Measurements from ENCODE around the gene TBC1D21.
A peak's percentile ranks its signal among the peaks of the same experiment; 100 is the strongest.

Gene TBC1D21

GRCh38 chr15:73908030-73908821, 34.9 kb downstream of the TBC1D21 start:
- DNase-seq (ENCODE audit: low read depth in 2 of 2): peak; percentile 70 to 73

- DNase-seq (ENCODE audit: low read depth in 2 of 2): no peak
Measured at GRCh38 chr15:73908822-73909122, 35.4 kb downstream of the TBC1D21 start.

DNA sequence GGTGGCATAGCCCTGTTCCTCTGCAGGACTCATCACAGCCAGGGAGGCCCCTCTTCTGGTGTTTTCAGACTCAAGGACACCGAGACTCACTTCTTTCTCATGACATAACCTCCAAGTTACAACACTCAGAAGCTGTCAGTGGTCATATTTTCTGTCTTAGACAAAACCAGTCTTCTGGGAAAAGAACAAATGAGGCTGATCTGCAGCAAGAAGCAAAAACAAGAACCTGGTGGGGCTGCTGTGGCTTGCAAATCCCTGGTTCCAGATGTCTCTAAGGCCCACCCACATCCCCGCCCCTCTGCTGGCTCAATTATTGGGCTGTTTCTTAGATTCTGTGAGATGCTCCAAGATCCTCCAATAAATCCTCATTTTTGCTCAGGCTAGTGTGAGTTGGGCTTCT, 36.3 kb downstream of the TBC1D21 start:
- no peak for DNase-seq (ENCODE audit: low read depth in 2 of 2)

- DNase-seq (ENCODE audit: low read depth in 2 of 2): no peak
Measured at GRCh38 chr15:73910522-73911303, 37.3 kb downstream of the TBC1D21 start.

DNA sequence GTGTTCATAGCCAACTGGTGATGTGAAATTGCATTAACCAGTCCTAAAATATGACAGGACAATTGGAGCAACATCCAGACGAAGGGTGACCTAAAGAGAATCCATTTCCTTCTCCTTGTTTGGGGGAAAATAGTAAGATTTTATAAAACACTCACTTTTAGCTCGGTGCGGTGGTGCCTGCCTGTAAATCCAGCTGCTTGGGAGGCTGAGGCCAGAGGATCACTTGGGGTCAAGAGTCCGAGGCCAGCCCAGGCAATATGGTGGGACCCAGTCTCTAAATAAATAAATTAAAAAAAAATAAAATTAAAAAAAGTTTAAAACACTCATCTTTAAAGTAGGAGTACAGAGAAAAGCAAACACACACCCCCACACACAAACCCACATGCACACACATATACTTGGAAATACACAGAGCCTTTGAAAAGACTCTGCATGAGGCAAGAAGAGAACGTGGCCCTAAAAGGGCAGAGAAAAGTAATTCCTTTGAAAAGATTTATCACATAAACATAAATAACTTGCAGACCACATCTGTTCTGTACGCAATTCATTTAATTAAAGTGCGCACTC, 38.7 kb downstream of the TBC1D21 start:
- DNase-seq (ENCODE audit: low read depth in 2 of 2): no peak

- DNase-seq (ENCODE audit: low read depth in 2 of 2): no peak
Measured at GRCh38 chr15:73914145-73914544, 40.8 kb downstream of the TBC1D21 start.

DNA sequence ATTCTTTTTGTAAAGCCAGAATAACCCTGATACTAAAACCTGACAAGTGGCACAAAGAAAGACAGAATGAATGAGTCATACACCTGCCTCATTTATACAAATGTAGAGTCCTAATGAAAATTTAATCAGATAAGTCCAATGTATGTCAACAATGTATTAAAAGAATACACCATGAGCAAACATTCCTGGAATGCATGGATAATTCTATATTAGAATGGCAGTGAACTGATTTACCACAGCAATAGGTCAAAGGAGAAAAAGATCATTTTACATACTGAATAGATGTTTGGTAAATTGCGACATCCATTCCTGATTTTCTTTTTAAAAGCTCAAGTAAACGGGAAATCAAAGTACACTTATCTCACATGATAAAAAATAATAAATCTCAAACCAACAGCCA, 41.7 kb downstream of the TBC1D21 start:
- DNase-seq (ENCODE audit: low read depth in 2 of 2): no peak

DNA sequence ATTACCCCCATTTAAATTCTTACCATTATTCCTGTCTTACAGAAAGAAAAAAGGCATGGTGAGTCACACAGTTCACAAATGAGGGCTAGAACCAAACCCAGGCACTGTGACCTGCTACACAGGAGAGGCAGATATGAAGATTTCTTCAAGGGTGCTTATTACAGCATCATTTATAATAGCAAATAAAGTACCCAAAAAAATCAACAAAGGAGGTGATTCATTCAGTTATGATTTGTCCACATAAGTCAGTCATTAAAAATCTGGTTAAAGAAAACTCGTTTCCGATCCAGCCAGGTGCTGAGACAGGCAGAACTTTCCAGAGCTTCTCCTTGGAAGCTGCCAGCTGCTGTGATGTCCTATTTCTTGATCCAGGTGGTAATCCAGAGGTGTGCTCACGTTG, 45.4 kb downstream of the TBC1D21 start:
- DNase-seq (ENCODE audit: low read depth in 2 of 2): no peak

GRCh38 chr15:73919706-73920105, 46.3 kb downstream of the TBC1D21 start:
- no peak for DNase-seq (ENCODE audit: low read depth in 2 of 2)

- no peak for DNase-seq (ENCODE audit: low read depth in 2 of 2)
Measured at GRCh38 chr15:73921254-73921925, 48.0 kb downstream of the TBC1D21 start.

DNA sequence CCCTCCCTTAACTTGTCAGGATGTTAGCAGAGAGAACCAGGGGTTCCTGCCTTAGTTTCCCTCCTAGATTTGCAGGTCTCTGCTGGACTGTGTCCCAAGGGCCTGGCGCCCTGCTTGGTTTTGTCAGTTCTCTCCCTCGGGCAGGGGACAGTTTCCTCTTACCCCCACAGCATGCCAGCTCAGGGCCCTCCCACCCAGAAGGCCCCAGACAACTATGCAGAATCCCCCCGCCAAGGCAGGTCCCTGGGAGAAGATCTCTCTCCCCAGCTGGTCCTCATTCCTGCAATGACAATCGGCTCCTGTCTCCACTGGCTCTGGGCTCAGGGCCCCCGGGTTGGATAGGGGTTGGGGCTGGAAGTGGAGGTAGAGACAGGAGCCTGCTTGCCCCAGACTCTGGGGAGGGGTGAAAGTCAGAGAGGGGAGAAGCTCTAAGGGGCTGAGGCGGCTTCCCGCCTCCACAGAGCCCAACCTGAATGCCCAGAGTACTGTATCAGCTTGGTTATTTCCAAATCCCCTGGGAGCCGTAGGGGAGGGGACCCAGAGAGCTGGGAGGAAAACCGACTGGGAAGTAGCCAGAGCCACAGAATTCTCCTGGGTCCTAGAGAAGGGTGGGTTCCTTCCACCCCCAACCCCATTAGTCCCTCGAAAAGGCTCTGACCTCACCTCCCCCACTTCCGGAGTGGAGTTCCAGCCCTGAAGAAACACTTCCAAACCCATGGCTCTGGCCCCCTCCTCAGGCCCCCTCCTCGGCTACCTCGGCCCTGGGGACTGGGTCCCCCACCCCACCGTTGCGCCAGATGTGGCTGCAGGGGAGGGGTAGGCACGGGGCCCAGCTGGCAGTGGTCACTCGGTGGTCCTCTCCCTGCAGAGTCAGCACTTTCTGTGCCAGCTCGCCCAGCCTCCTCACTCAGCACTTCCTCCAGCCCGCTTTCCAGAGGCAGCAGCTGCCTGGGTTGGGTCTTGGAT, 49.1 kb downstream of the TBC1D21 start:
- no peak for DNase-seq (ENCODE audit: low read depth in 2 of 2)

DNA sequence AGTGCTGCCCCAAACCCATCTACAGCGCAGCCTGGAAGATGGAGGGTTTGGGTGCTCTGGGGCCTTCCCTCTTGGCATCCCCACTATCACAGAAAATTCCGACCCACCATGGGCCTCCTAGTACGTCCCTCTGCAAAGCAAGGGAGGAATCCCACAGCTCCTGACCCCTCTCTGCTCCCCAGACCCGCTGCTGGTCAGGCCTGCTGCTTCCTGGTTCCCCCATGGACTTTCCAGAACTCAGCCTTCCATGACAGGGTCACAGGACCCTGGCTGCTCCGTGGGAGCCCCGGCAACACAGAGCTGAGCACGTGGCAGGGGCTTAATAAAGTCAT, 49.8 kb downstream of the TBC1D21 start:
- DNase-seq (ENCODE audit: low read depth in 2 of 2): no peak

- DNase-seq (ENCODE audit: low read depth in 2 of 2): no peak
Measured at GRCh38 chr15:73923488-73924164, 50.3 kb downstream of the TBC1D21 start.

- DNase-seq (ENCODE audit: low read depth in 2 of 2): no peak
Measured at GRCh38 chr15:73924171-73924921, 51.0 kb downstream of the TBC1D21 start.

GRCh38 chr15:73925848-73926218, 52.5 kb downstream of the TBC1D21 start:
- DNase-seq (ENCODE audit: low read depth in 2 of 2): no peak

GRCh38 chr15:73926219-73927002, 53.0 kb downstream of the TBC1D21 start, which contains the start of gene LOXL1:
Gene LOXL1 (plus strand): TSS chr15:73926462. CDS start chr15:73926784, 322 bp downstream.
- DNase-seq (ENCODE audit: low read depth in 2 of 2): no peak

- DNase-seq (ENCODE audit: low read depth in 2 of 2): peak in 1 of 2 donors; percentile 10
Measured at GRCh38 chr15:73927003-73927475, 53.7 kb downstream of the TBC1D21 start.

DNA sequence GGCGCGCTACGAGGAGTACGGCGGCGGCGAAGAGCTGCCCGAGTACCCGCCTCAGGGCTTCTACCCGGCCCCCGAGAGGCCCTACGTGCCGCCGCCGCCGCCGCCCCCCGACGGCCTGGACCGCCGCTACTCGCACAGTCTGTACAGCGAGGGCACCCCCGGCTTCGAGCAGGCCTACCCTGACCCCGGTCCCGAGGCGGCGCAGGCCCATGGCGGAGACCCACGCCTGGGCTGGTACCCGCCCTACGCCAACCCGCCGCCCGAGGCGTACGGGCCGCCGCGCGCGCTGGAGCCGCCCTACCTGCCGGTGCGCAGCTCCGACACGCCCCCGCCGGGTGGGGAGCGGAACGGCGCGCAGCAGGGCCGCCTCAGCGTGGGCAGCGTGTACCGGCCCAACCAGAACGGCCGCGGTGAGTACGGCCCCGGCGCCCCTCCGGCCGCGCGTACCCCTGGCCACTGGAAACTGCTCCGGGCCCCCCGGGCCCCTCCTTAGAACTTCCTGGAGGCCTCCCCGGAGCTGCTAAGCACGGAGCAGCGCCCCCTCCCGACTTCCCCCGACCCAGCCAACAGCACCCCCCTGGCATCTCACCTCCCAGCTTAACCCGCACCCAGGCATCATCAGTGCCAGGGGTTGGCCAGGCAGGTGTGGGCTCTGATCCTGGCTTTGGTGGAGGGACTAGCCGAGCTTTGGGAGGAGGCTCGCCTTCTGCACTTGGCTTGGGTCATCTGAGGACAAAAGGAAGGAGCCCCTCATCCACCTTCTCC, 54.3 kb downstream of the TBC1D21 start:
- DNase-seq (ENCODE audit: low read depth in 2 of 2): peak; percentile 59 to 70
